GM10248 (cell line): ENCODE results near the gene SKAP1.

Source experiments
- CTCF ChIA-PET: fragments of 300-600 bp; sonication (Branson Sonifier 250); formaldehyde crosslinking; extraction: SDS; loops from one replicate; lab custom pipeline; 2021; ENCODE audit warnings: antibody characterized with exemption; lab: Yijun Ruan, JAX
- POLR2A ChIA-PET: fragments of 350-650 bp; sonication (Branson Sonifier 250); formaldehyde crosslinking; extraction: SDS; loops from one replicate; lab custom pipeline; 2020; ENCODE audit warnings: antibody characterized with exemption; lab: Yijun Ruan, JAX
- DNase-seq: peaks from one replicate; pipeline ENCODE4 v3.0.0; 2012; ENCODE audit errors: extremely low spot score
- TF ChIP-seq, protein P1 (sequence below): IDR thresholded peaks from 2 replicates; pipeline ENCODE4 v1.5.1; 2012; ENCODE audit warnings: mild to moderate bottlenecking, low read depth; ENCODE audit errors: extremely low read depth, missing control alignments, control extremely low read depth

SKAP1 gene

DNA sequence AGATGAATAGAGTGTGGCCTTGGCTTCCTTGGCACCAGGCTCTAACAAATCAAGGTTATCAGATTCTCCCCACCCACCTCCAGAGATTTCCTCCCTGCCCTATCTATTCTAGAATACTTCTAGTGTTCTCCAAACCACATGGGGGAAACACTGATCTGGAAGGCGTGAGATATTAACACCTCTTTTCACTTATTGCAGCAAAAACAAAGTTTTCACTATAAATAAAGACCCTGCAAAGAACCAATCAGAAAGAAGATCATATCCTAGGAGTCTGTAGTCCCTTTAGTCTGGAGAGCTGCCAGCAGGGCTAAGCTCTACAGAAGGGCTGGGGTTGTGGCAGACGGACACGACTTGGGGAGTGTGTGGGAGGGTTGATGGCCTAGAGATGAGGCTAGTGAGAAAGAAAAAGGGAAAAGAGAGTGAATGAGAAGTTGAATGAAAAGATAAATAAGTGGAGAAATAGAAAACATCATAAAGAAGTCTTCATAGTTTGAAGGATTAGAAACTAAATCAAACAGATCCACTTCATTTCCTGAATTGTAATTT, 8.6 kb upstream of the SKAP1 start:
- ChIA-PET CTCF (interaction anchor here (1.0 to 6.7 kb wide), 3 partner anchors 10 to 87 kb away, joined by 4 to 72 read pairs (median 6); no protein-coding TSS in a partner anchor), POLR2A (no interaction called here)
- no peak for DNase-seq
- TF ChIP-seq, protein P1, sequence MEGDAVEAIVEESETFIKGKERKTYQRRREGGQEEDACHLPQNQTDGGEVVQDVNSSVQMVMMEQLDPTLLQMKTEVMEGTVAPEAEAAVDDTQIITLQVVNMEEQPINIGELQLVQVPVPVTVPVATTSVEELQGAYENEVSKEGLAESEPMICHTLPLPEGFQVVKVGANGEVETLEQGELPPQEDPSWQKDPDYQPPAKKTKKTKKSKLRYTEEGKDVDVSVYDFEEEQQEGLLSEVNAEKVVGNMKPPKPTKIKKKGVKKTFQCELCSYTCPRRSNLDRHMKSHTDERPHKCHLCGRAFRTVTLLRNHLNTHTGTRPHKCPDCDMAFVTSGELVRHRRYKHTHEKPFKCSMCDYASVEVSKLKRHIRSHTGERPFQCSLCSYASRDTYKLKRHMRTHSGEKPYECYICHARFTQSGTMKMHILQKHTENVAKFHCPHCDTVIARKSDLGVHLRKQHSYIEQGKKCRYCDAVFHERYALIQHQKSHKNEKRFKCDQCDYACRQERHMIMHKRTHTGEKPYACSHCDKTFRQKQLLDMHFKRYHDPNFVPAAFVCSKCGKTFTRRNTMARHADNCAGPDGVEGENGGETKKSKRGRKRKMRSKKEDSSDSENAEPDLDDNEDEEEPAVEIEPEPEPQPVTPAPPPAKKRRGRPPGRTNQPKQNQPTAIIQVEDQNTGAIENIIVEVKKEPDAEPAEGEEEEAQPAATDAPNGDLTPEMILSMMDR, result no peak

DNA sequence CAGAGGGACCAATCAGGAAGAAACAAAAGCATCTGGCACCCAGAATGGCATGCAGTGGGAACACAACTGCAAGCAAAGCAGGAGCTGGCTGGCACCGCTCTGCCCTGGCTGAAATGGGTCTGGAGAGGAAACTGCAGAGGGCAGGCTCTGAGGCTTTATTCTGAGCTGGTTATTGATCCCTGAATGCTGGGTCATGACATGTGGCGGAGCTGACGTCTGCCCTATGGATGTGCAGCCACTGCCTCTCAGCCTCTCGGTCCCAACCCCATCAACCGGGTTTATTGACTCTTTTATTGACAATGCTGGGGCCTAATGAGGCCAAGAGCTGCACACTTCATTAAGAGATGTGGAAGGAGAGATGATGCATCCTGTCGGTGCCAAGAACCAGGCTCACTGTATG, 3.9 kb upstream of the SKAP1 start:
- TF ChIP-seq, protein P1, result no peak
- ChIA-PET CTCF (interaction anchor here (0.7 to 1.4 kb wide), 7 partner anchors 17 to 136 kb away, joined by 3 to 11 read pairs (median 3); no protein-coding TSS in a partner anchor), POLR2A (interaction anchor here (0.6 kb wide), 1 partner anchor 17 kb away, joined by 5 read pairs; no protein-coding TSS in a partner anchor)
- DNase-seq, result no peak

DNA sequence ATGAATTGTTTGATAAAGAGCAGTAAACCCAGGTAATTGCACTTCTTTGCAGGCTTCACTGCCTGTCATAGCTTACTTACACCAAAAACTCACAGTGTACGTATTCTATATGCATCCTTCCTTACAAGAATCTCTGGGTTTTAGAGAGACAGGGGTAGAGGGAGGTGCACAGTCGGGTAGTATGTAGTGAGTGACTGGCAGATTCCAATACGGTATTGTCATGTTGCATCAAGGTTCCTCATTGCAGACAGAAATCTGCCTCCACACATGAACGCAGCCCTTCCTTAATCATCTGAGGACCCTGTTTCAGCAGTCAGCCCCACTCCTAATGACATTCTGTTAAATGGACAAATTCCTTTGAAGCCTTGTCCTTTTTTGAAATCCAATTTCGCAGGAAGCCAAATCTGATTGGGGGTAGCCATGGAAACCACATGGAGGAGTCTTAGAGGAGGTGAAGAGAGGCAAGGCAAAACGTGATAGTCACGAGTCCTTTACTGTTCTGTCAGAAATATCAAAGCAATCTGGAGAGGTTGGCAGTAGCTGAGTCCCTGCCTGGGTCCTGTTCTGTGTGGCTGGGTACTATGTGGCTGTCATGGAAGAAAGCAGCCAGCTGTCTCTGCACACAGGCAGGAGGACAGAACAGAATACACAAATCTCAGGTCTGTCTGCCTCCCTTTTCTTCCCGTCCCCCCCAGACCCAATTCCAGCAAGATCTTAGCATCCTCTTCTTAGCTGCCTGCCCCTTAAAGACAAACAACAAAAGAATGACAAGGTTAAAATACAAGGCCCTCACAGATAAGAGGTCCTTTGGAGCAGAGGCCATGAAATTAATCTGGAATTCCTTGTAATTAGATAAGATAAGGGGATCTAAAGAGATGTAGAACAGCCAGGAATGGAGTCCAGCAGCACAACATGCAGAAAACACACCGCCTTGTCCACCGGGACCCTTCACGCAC, 3.1 kb upstream of the SKAP1 start:
- TF ChIP-seq, protein P1, result no peak
- ChIA-PET CTCF (interaction anchor here (0.8 to 3.3 kb wide), 5 partner anchors 9 to 137 kb away, joined by 3 to 17 read pairs (median 3); no protein-coding TSS in a partner anchor), POLR2A (no interaction called here)
- no peak for DNase-seq

DNA sequence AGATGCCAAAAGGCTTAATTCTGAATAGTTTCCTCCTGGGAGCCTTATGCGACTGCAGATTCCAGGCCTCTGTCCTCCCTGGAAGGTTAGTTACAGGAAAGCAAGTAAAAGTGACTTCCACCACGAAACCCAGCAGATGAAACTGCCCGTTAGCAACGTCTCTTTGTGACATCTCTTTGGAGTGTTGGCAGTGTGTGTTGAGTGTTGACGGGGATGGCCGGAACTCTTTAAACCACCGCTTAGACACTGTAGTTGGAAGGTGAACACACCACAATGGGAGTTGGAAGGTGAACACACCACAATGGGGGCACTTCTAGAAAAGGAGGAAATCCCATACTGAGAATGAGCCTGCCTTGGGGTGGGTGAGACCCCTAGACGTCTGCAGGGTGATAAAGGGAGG, 858 bp downstream of the SKAP1 start:
- TF ChIP-seq, protein P1, result no peak
- ChIA-PET POLR2A (interaction anchor here (0.7 kb wide), 1 partner anchor 70 kb away, joined by 3 read pairs; no protein-coding TSS in a partner anchor), CTCF (interaction anchor here (1.3 kb wide), 1 partner anchor 10 kb away, joined by 4 read pairs; no protein-coding TSS in a partner anchor)
- no peak for DNase-seq

DNA sequence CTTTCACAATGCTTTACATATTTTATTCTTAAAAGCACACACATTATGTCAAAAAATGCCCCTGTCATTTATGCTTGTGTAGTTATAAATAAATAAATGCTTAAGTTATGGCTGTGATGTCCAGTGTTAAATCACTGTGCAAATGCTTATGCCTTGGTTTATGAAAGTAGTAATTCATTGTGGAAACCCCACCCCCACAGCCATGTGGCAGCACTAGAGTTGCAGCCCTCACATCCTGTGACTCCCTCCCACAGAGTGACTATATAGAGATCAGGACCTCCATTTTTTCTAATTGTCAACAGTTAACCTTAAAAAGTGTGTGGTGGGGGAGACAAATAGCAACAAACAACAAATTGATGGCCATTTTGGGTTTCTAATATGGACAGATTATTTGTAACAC, 2.4 kb downstream of the SKAP1 start:
- ChIA-PET POLR2A (no interaction called here), CTCF (interaction anchor here (0.7 to 1.3 kb wide), 2 partner anchors 11 to 30 kb away, joined by 3 to 4 read pairs; no protein-coding TSS in a partner anchor)
- DNase-seq, result peak; percentile 68
- TF ChIP-seq, protein P1, result no peak
